CD14-positive monocyte (primary cell): ENCODE results near the gene DRAM1. TPM values are rescaled to one million over a fixed set of nuclear protein-coding genes. Genes with fewer than 3 reads are reported as not detected.

Source experiments
- DNase-seq, 3 donors: peaks; one replicate each; pipeline ENCODE4 v3.0.0-alpha.2; 2011 to 2022
- H2AFZ ChIP-seq: 2 replicates; pipeline ENCODE4 v1.6.0; 2012; ENCODE audit warnings: mild to moderate bottlenecking, low read depth, low read length, inconsistent platforms; ENCODE audit not compliant: insufficient read depth, poor library complexity, severe bottlenecking
- H3K27ac ChIP-seq, 2 donors: 1 replicate in 1 of 2; 2 replicates in 1 of 2; pipeline ENCODE4 v1.5.1; 2012 to 2013; ENCODE audit warnings: low read length in 2 of 2, control low read depth in 1 of 2, inconsistent platforms in 1 of 2, low read depth in 1 of 2, mild to moderate bottlenecking in 1 of 2
- H3K27me3 ChIP-seq, 2 donors: one replicate each; pipeline versions ENCODE4 v1.6.0 to v1.6.1; 2011 to 2013; ENCODE audit warnings: low read length in 2 of 2; ENCODE audit not compliant: control insufficient read depth in 2 of 2, insufficient read depth in 2 of 2
- H3K36me3 ChIP-seq, 2 donors: replicated peaks in 1 of 2; 1 replicate in 1 of 2; 2 replicates in 1 of 2; pipeline versions ENCODE4 v1.5.1 to v1.6.1; 2012 to 2013; ENCODE audit warnings: low read length in 2 of 2, control low read depth in 1 of 2, inconsistent platforms in 1 of 2, mild to moderate bottlenecking in 1 of 2; ENCODE audit not compliant: insufficient read depth in 2 of 2, control insufficient read depth in 1 of 2
- H3K4me1 ChIP-seq, 2 donors: 1 replicate in 1 of 2; 2 replicates in 1 of 2; pipeline versions ENCODE4 v1.5.1 to v1.6.1; 2012 to 2013; ENCODE audit warnings: low read length in 2 of 2, control low read depth in 1 of 2, inconsistent platforms in 1 of 2, mild to moderate bottlenecking in 1 of 2, moderate library complexity in 1 of 2; ENCODE audit not compliant: insufficient read depth in 2 of 2, control insufficient read depth in 1 of 2
- H3K4me2 ChIP-seq: replicated peaks from 2 replicates; pipeline ENCODE3; 2012; ENCODE audit warnings: low read length, moderate library complexity, mild to moderate bottlenecking; ENCODE audit not compliant: poor library complexity, severe bottlenecking; ENCODE audit errors: extremely low read depth
- H3K4me3 ChIP-seq, 3 experiments: fragments of 200-600 bp in 1 of 3; sonication (generic) in 1 of 3; replicated peaks in 1 of 3; 1 replicate in 2 of 3; 2 replicates in 1 of 3; pipeline ENCODE4 v1.5.1; 2011 to 2013; ENCODE audit warnings: low read length in 3 of 3, mild to moderate bottlenecking in 3 of 3, control low read depth in 2 of 3, low read depth in 2 of 3, inconsistent platforms in 1 of 3, moderate library complexity in 1 of 3
- H3K79me2 ChIP-seq: 2 replicates; pipeline ENCODE4 v1.6.0; 2012; ENCODE audit warnings: mild to moderate bottlenecking, control low read depth, inconsistent platforms, low read length, moderate library complexity; ENCODE audit not compliant: insufficient read depth
- H3K9ac ChIP-seq: 2 replicates; pipeline ENCODE4 v1.6.0; 2017; ENCODE audit warnings: low read length, mild to moderate bottlenecking; ENCODE audit not compliant: insufficient read depth, poor library complexity, severe bottlenecking
- H3K9me3 ChIP-seq, 2 donors: replicated peaks in 1 of 2; 1 replicate in 1 of 2; 2 replicates in 1 of 2; pipeline versions ENCODE4 v1.5.1 to v1.6.1; 2012 to 2013; ENCODE audit warnings: low read length in 2 of 2, control low read depth in 1 of 2; ENCODE audit not compliant: control insufficient read depth in 1 of 2, insufficient read depth in 1 of 2
- H4K20me1 ChIP-seq: 2 replicates; pipeline ENCODE4 v1.6.0; 2012; ENCODE audit warnings: mild to moderate bottlenecking, low read length, control low read depth, moderate library complexity; ENCODE audit not compliant: insufficient read depth
- H3K27ac Mint-ChIP-seq, 7 donors: one replicate each; pipeline ENCODE4 v1.8.0; 2020; ENCODE audit warnings: mild to moderate bottlenecking in 7 of 7, mixed read lengths in 7 of 7, moderate library complexity in 6 of 7, inconsistent platforms in 2 of 7
- H3K27me3 Mint-ChIP-seq, 3 donors: one replicate each; pipeline ENCODE4 v1.8.0; 2021 to 2022; ENCODE audit warnings: low read depth in 3 of 3, mild to moderate bottlenecking in 3 of 3, mixed read lengths in 3 of 3, moderate library complexity in 3 of 3, inconsistent platforms in 1 of 3
- H3K36me3 Mint-ChIP-seq, 2 donors: one replicate each; pipeline ENCODE4 v1.8.0; 2020; ENCODE audit warnings: mixed read lengths in 2 of 2, inconsistent platforms in 1 of 2, mild to moderate bottlenecking in 1 of 2
- H3K4me1 Mint-ChIP-seq: one replicate; pipeline ENCODE4 v1.8.0; 2020; ENCODE audit warnings: mild to moderate bottlenecking, mixed read lengths
- H3K4me3 Mint-ChIP-seq, 2 donors: one replicate each; pipeline ENCODE4 v1.8.0; 2020; ENCODE audit warnings: mild to moderate bottlenecking in 2 of 2, mixed read lengths in 2 of 2, moderate library complexity in 1 of 2
- H3K9me3 Mint-ChIP-seq, 7 donors: one replicate each; pipeline ENCODE4 v1.8.0; 2020 to 2022; ENCODE audit warnings: mixed read lengths in 7 of 7, mild to moderate bottlenecking in 6 of 7, moderate library complexity in 6 of 7, inconsistent platforms in 2 of 7
- CTCF ChIP-seq: fragments of 200-600 bp; IDR thresholded peaks from one replicate; pipeline ENCODE4 v1.8.0; 2022; ENCODE audit warnings: antibody characterized with exemption, mild to moderate bottlenecking
- WGBS: methylation state at CpG from one replicate; pipeline ENCODE4 v1.1.5; 2013; ENCODE audit warnings: missing lambda C conversion rate; ENCODE audit not compliant: insufficient coverage; 5-methylcytosine and 5-hydroxymethylcytosine counted together
- intact Hi-C, 2 donors: fragments of 100-400 bp; cut with micrococcal nuclease; formaldehyde crosslinking; loops; one replicate each; pipeline versions ENCODE4 v1.15.0 to v1.15.1; 2023
- polyA plus RNA-seq, 3 donors: library from polyadenylated mRNA; depleted of rRNA in 1 of 3; unstranded in 2 of 3; stranded (reverse) in 1 of 3; fragments of 300-500 nt in 2 of 3; fragments of >200 nt in 1 of 3; fragmentation: Illumina TruSeq in 2 of 3; gene quantifications; 1 replicate in 2 of 3; 2 replicates in 1 of 3; pipeline ENCODE4 v1.2.3, GENCODE V29; 2012 to 2021

DRAM1 gene
- polyA plus RNA-seq, 3 donors, result 14.0 to 49.7 (median 43.0) TPM

- H4K20me1 ChIP-seq, result no peaks in the 10 kb centered on the region
- Mint-ChIP-seq H3K36me3 (no peaks in the 10 kb centered on the region), H3K9me3 (peaks cover 0 to 12% (median 5%) of the 10 kb centered on the region in 7 donors), H3K4me1 (no peaks in the 10 kb centered on the region), H3K4me3 (no peak overlapping the region), H3K27me3 (peaks cover 0 to 2% (median 0%) of the 10 kb centered on the region in 3 donors), H3K27ac (no peak overlapping the region)
- H2AFZ ChIP-seq, result no peak overlapping the region
- TF ChIP-seq CTCF, result no peak
- no peak overlapping the region for H3K4me2 ChIP-seq
- peaks cover 0 to 5% of the 10 kb centered on the region in 2 donors for H3K9me3 ChIP-seq
- H3K36me3 ChIP-seq, result no peaks in the 10 kb centered on the region
- WGBS, result no CpG with 5 or more reads among the region's 2 CpGs
- DNase-seq, result no peak
- no peak overlapping the region for H3K4me3 ChIP-seq
- intact Hi-C loops, result no loop called here
- H3K27ac ChIP-seq, result no peak overlapping the region
- H3K9ac ChIP-seq, result no peak overlapping the region
- no peaks in the 10 kb centered on the region for H3K79me2 ChIP-seq
- no peaks in the 10 kb centered on the region for H3K27me3 ChIP-seq
- H3K4me1 ChIP-seq, result no peaks in the 10 kb centered on the region
These were observed 82.2 kb downstream of the DRAM1 start for GRCh38 chr12:101959607-101960006.

- intact Hi-C loops, result no loop called here
These were observed 85.1 kb downstream of the DRAM1 start for GRCh38 chr12:101962486-101962885.

More at GRCh38 chr12:101962486-101962885, 85.1 kb downstream of the DRAM1 start:
- no peaks in the 10 kb centered on the region for H3K79me2 ChIP-seq
- H3K4me2 ChIP-seq, result no peak overlapping the region
- H3K9ac ChIP-seq, result no peak overlapping the region
- no peaks in the 10 kb centered on the region for H3K27me3 ChIP-seq
- peaks cover 0 to 2% (median 0%) of the 10 kb centered on the region in 3 donors for H3K27me3 Mint-ChIP-seq
- H3K9me3 Mint-ChIP-seq, result peaks cover 0 to 12% (median 5%) of the 10 kb centered on the region in 7 donors
- no peak overlapping the region for H3K27ac Mint-ChIP-seq
- no peak overlapping the region for H3K4me3 ChIP-seq
- no peaks in the 10 kb centered on the region for H3K36me3 ChIP-seq
- no peaks in the 10 kb centered on the region for H3K36me3 Mint-ChIP-seq
- H3K9me3 ChIP-seq, result peaks cover 0 to 5% of the 10 kb centered on the region in 2 donors
- H4K20me1 ChIP-seq, result no peaks in the 10 kb centered on the region
- H3K4me3 Mint-ChIP-seq, result no peak overlapping the region
- no peak overlapping the region for H2AFZ ChIP-seq
- H3K4me1 ChIP-seq, result peaks cover 0 to 2% of the 10 kb centered on the region in 2 donors
- peaks cover under 1% of the 10 kb centered on the region for H3K4me1 Mint-ChIP-seq
- DNase-seq, result no peak
- 100% methylated on average over 1 of the region's 1 CpG for WGBS
- H3K27ac ChIP-seq, result no peak overlapping the region
- no peak for TF ChIP-seq CTCF
